Loucy (cell line): Measurements from ENCODE around the gene CDK8.

Experiments
- H2AFZ ChIP-seq: fragments of 200-600 bp; sonication (generic); 2 replicates; pipeline ENCODE4 v1.6.0; 2016; ENCODE audit warnings: antibody characterized with exemption, mild to moderate bottlenecking, low read length, moderate library complexity
- H3F3A ChIP-seq: fragments of 200-600 bp; 2 replicates; pipeline ENCODE4 v1.6.0; 2016; ENCODE audit warnings: antibody characterized with exemption, low read depth, mild to moderate bottlenecking
- H3K27me3 ChIP-seq: fragments of 200-600 bp; sonication (generic); 2 replicates; pipeline ENCODE4 v1.6.1; 2014; ENCODE audit warnings: low read length, mild to moderate bottlenecking; ENCODE audit not compliant: insufficient read depth, poor library complexity, severe bottlenecking
- H3K36me3 ChIP-seq: fragments of 200-600 bp; sonication (generic); 2 replicates; pipeline ENCODE4 v1.6.1; 2016; ENCODE audit warnings: low read length; ENCODE audit not compliant: insufficient read depth
- H3K4me1 ChIP-seq: fragments of 200-600 bp; sonication (generic); 2 replicates; pipeline ENCODE4 v1.5.1; 2014; ENCODE audit warnings: low read length, mild to moderate bottlenecking; ENCODE audit not compliant: insufficient read depth, poor library complexity, severe bottlenecking
- H3K4me2 ChIP-seq: fragments of 200-600 bp; sonication (generic); 2 replicates; pipeline ENCODE4 v1.6.0; 2014; ENCODE audit warnings: antibody characterized with exemption, low read length, low read depth, mild to moderate bottlenecking; ENCODE audit not compliant: poor library complexity, severe bottlenecking
- H3K4me3 ChIP-seq: fragments of 200-600 bp; sonication (generic); 2 replicates; pipeline ENCODE4 v1.5.1; 2014; ENCODE audit warnings: low read length, mild to moderate bottlenecking, mixed read lengths; ENCODE audit not compliant: poor library complexity, severe bottlenecking
- H3K79me2 ChIP-seq: fragments of 200-600 bp; sonication (generic); 2 replicates; pipeline ENCODE4 v1.6.1; 2014; ENCODE audit warnings: low read length; ENCODE audit not compliant: insufficient read depth
- H3K9ac ChIP-seq: fragments of 200-600 bp; sonication (generic); 2 replicates; pipeline ENCODE4 v1.6.0; 2014; ENCODE audit warnings: mild to moderate bottlenecking, low read depth, low read length, moderate library complexity; ENCODE audit not compliant: poor library complexity, severe bottlenecking
- H3K9me2 ChIP-seq: fragments of 200-600 bp; sonication (generic); replicated peaks from 2 replicates; pipeline ENCODE4 v1.6.1; 2016; ENCODE audit warnings: low read depth, low read length, mixed read lengths
- H3K9me3 ChIP-seq: fragments of 200-600 bp; sonication (generic); 2 replicates; pipeline ENCODE4 v1.6.1; 2014; ENCODE audit warnings: mild to moderate bottlenecking, antibody characterized with exemption, low read length, low read depth; ENCODE audit not compliant: insufficient read depth
- H4K20me1 ChIP-seq: fragments of 200-600 bp; sonication (generic); 2 replicates; pipeline ENCODE4 v1.6.0; 2014; ENCODE audit warnings: antibody characterized with exemption, low read length, mild to moderate bottlenecking; ENCODE audit not compliant: insufficient read depth, poor library complexity, severe bottlenecking
- EZH2phosphoT487 ChIP-seq: fragments of 200-600 bp; IDR thresholded peaks from 2 replicates; pipeline ENCODE4 v1.6.1; 2018; ENCODE audit warnings: antibody characterized with exemption, mild to moderate bottlenecking, moderate library complexity, borderline replicate concordance
- TF ChIP-seq, protein P1 (sequence below): fragments of 200-600 bp; sonication (generic); conservative IDR thresholded peaks from 2 replicates; pipeline ENCODE4 v1.5.1; 2014; ENCODE audit warnings: mild to moderate bottlenecking, antibody characterized with exemption, low read length

The CDK8 gene

DNA sequence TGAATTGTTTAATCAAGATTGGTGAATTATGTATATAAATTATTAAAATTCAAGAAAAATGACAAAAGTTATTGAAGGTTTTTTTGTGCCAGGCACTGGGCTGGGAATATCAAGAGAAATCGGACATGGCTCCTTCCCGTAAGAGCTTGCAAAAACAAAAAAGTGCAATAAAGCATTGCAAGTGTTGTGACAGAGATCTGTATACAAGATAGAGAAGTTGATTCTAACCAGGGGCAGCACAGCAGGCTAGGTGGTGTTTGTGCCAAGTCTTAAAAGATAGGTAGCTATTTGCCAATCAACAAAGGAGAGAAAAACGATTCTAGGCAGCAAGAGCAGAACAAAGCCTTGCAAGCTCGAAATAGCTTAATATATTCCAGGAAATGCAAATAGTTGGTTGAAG lies 179.8 kb downstream of the CDK8 start:
- Histone ChIP-seq H3K9me2 (no peaks in the 10 kb centered on the region), H3K27me3 (no peaks in the 10 kb centered on the region), H3K9me3 (peaks cover 15% of the 10 kb centered on the region; the same call in 1 of the 2 replicates), H3K4me1 (no peaks in the 10 kb centered on the region), H3K36me3 (no peaks in the 10 kb centered on the region), H2AFZ (no peak overlapping the region), H3K4me2 (no peak overlapping the region), H3K9ac (no peak overlapping the region), H3F3A (no peaks in the 10 kb centered on the region), H3K79me2 (no peaks in the 10 kb centered on the region), H4K20me1 (no peaks in the 10 kb centered on the region), H3K4me3 (no peak overlapping the region)
- TF ChIP-seq EZH2phosphoT487, result no peak
- TF ChIP-seq, protein P1, sequence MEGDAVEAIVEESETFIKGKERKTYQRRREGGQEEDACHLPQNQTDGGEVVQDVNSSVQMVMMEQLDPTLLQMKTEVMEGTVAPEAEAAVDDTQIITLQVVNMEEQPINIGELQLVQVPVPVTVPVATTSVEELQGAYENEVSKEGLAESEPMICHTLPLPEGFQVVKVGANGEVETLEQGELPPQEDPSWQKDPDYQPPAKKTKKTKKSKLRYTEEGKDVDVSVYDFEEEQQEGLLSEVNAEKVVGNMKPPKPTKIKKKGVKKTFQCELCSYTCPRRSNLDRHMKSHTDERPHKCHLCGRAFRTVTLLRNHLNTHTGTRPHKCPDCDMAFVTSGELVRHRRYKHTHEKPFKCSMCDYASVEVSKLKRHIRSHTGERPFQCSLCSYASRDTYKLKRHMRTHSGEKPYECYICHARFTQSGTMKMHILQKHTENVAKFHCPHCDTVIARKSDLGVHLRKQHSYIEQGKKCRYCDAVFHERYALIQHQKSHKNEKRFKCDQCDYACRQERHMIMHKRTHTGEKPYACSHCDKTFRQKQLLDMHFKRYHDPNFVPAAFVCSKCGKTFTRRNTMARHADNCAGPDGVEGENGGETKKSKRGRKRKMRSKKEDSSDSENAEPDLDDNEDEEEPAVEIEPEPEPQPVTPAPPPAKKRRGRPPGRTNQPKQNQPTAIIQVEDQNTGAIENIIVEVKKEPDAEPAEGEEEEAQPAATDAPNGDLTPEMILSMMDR, result no peak

DNA sequence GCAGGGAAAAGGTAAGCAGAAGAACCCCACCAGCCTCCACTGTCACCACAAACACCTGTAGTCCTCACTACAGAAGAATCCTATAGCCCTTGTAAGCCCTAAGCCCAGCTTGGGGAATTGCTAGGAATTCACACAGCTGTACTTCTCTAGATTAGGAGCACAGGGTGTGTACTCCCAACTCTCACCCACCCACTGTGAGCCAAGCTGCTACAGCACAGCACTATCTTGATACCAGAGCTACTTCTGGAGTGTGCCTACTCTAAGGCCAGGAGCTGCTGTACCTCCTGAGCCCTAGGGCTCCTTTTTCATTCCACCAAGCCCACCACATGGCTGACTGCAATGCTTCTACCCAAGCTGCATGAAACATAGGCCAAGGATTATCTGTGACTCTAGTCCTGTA lies 181.2 kb downstream of the CDK8 start:
- H2AFZ ChIP-seq, result no peak overlapping the region
- peaks cover 15% of the 10 kb centered on the region; the same call in 1 of the 2 replicates for H3K9me3 ChIP-seq
- H3K79me2 ChIP-seq, result no peaks in the 10 kb centered on the region
- no peaks in the 10 kb centered on the region for H3K9me2 ChIP-seq
- H3K9ac ChIP-seq, result no peak overlapping the region
- no peak overlapping the region for H3K4me2 ChIP-seq
- H3K27me3 ChIP-seq, result no peaks in the 10 kb centered on the region
- H3K36me3 ChIP-seq, result no peaks in the 10 kb centered on the region
- H3K4me3 ChIP-seq, result no peak overlapping the region
- no peaks in the 10 kb centered on the region for H3K4me1 ChIP-seq
- TF ChIP-seq, protein P1, result no peak
- TF ChIP-seq EZH2phosphoT487, result no peak
- H4K20me1 ChIP-seq, result no peaks in the 10 kb centered on the region
- H3F3A ChIP-seq, result no peaks in the 10 kb centered on the region

DNA sequence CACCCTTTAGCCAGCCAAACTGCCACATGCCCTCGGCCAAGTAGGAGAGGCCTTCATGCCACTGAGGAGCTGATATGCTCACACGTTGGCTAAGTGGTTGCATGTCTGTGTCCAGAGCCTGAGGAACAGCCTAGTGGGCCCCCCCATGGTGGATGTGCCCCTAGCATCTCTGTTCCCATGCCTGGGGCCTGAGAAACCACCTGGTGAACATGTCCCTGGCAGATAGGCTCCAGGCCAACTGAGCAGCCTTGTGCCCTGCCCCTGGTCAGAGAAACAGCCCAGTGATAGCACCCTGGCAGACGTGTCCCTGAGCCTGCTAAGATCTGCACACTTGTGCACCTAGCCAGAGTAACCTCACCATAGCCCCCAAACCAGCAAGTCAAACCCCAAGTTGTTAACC lies 181.7 kb downstream of the CDK8 start:
- Histone ChIP-seq H3K4me2 (no peak overlapping the region), H3K36me3 (no peaks in the 10 kb centered on the region), H3K4me1 (no peaks in the 10 kb centered on the region), H3K9me2 (no peaks in the 10 kb centered on the region), H3K4me3 (no peak overlapping the region), H3K9ac (no peak overlapping the region), H3K79me2 (no peaks in the 10 kb centered on the region), H4K20me1 (no peaks in the 10 kb centered on the region), H2AFZ (no peak overlapping the region), H3K9me3 (peaks cover 15% of the 10 kb centered on the region; the same call in 1 of the 2 replicates), H3F3A (no peaks in the 10 kb centered on the region), H3K27me3 (no peaks in the 10 kb centered on the region)
- no peak for TF ChIP-seq EZH2phosphoT487
- TF ChIP-seq, protein P1, result no peak
